DOHH2 (cell line): ENCODE data around the gene ATIC.

Source experiments
- H3F3A ChIP-seq: fragments of 200-600 bp; sonication (generic), shearing (Covaris generic); 2 replicates; pipeline ENCODE4 v1.6.0; 2016; ENCODE audit warnings: antibody characterized with exemption, mild to moderate bottlenecking; ENCODE audit not compliant: control insufficient read depth, insufficient read depth
- H3K27ac ChIP-seq: fragments of 200-600 bp; sonication (generic); 2 replicates; pipeline ENCODE4 v1.5.1; 2014; ENCODE audit warnings: low read depth, mild to moderate bottlenecking, low read length, moderate library complexity
- H3K27me3 ChIP-seq: fragments of 200-600 bp; sonication (generic); 2 replicates; pipeline ENCODE4 v1.6.1; 2014; ENCODE audit warnings: mild to moderate bottlenecking, low read length, mixed read lengths; ENCODE audit not compliant: control insufficient read depth
- H3K36me3 ChIP-seq: fragments of 200-600 bp; sonication (generic); 2 replicates; pipeline ENCODE4 v1.6.1; 2014; ENCODE audit warnings: mild to moderate bottlenecking, low read length, moderate library complexity, mixed read lengths; ENCODE audit not compliant: control insufficient read depth
- H3K4me1 ChIP-seq: fragments of 200-600 bp; sonication (generic); 2 replicates; pipeline ENCODE4 v1.6.1; 2014; ENCODE audit warnings: mild to moderate bottlenecking, low read length, mixed read lengths; ENCODE audit not compliant: control insufficient read depth
- H3K4me2 ChIP-seq: fragments of 200-600 bp; sonication (generic); 2 replicates; pipeline ENCODE4 v1.6.0; 2014; ENCODE audit warnings: mild to moderate bottlenecking, low read length, moderate library complexity
- H3K4me3 ChIP-seq: fragments of 200-600 bp; sonication (generic); 2 replicates; pipeline ENCODE4 v1.5.1; 2014; ENCODE audit warnings: mild to moderate bottlenecking, low read length, mixed read lengths
- H3K79me2 ChIP-seq: fragments of 200-600 bp; sonication (generic); 2 replicates; pipeline ENCODE4 v1.6.1; 2014; ENCODE audit warnings: mild to moderate bottlenecking, low read length, mixed read lengths; ENCODE audit not compliant: control insufficient read depth
- H3K9me2 ChIP-seq: fragments of 200-600 bp; sonication (generic); replicated peaks from 2 replicates; pipeline ENCODE4 v1.6.1; 2014; ENCODE audit warnings: mild to moderate bottlenecking, low read length, mixed read lengths; ENCODE audit not compliant: control insufficient read depth
- H3K9me3 ChIP-seq: fragments of 200-600 bp; sonication (generic); 2 replicates; pipeline ENCODE4 v1.6.1; 2014; ENCODE audit warnings: antibody characterized with exemption, low read length, mixed read lengths; ENCODE audit not compliant: control insufficient read depth, insufficient read depth
- H4K20me1 ChIP-seq: fragments of 200-600 bp; sonication (generic); 2 replicates; pipeline ENCODE4 v1.6.0; 2014; ENCODE audit warnings: low read depth, mild to moderate bottlenecking, antibody characterized with exemption, low read length, moderate library complexity; ENCODE audit not compliant: control insufficient read depth, insufficient read depth
- EZH2phosphoT487 ChIP-seq: fragments of 200-600 bp; sonication (generic); IDR thresholded peaks from 2 replicates; pipeline ENCODE4 v1.6.1; 2017; ENCODE audit warnings: borderline replicate concordance, mild to moderate bottlenecking, antibody characterized with exemption, low read length, moderate library complexity, mixed read lengths
- TF ChIP-seq, protein P1 (sequence below): fragments of 200-600 bp; sonication (generic); IDR thresholded peaks from one replicate; pipeline ENCODE4 v1.5.1; 2014; ENCODE audit warnings: antibody characterized with exemption, mild to moderate bottlenecking, low read depth, low read length; ENCODE audit not compliant: poor library complexity, severe bottlenecking

ATIC gene

DNA sequence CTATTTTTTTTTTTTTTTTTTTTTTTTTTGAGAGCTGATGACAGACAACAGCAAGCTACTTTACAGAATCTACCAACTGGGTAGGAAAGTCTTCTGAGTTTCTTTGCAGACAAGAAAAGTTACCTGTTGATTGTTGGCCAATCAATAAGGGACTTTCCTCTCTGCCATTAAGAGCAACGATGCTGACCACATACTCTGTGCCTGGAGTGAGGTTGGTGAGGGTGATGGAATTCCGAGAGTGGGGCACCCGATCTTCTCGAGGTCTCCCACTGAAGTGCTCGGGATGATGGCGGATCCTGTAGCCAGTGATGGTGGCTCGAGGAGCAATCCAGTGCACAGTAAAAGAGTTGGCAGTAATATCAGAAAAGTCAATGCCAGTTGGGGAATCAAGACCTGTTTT is 74.7 kb downstream of the ATIC start:
- Histone ChIP-seq H3K79me2 (no peaks in the 10 kb centered on the region), H3K9me3 (no peaks in the 10 kb centered on the region), H3F3A (no peaks in the 10 kb centered on the region), H3K4me3 (no peak overlapping the region), H3K27ac (no peak overlapping the region), H3K9me2 (no peaks in the 10 kb centered on the region; the same call in 1 of the 2 replicates), H3K27me3 (no peaks in the 10 kb centered on the region), H3K4me2 (no peak overlapping the region), H3K36me3 (no peaks in the 10 kb centered on the region), H4K20me1 (no peaks in the 10 kb centered on the region), H3K4me1 (peaks cover 8% of the 10 kb centered on the region)
- TF ChIP-seq, protein P1, sequence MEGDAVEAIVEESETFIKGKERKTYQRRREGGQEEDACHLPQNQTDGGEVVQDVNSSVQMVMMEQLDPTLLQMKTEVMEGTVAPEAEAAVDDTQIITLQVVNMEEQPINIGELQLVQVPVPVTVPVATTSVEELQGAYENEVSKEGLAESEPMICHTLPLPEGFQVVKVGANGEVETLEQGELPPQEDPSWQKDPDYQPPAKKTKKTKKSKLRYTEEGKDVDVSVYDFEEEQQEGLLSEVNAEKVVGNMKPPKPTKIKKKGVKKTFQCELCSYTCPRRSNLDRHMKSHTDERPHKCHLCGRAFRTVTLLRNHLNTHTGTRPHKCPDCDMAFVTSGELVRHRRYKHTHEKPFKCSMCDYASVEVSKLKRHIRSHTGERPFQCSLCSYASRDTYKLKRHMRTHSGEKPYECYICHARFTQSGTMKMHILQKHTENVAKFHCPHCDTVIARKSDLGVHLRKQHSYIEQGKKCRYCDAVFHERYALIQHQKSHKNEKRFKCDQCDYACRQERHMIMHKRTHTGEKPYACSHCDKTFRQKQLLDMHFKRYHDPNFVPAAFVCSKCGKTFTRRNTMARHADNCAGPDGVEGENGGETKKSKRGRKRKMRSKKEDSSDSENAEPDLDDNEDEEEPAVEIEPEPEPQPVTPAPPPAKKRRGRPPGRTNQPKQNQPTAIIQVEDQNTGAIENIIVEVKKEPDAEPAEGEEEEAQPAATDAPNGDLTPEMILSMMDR, result no peak
- no peak for TF ChIP-seq EZH2phosphoT487

DNA sequence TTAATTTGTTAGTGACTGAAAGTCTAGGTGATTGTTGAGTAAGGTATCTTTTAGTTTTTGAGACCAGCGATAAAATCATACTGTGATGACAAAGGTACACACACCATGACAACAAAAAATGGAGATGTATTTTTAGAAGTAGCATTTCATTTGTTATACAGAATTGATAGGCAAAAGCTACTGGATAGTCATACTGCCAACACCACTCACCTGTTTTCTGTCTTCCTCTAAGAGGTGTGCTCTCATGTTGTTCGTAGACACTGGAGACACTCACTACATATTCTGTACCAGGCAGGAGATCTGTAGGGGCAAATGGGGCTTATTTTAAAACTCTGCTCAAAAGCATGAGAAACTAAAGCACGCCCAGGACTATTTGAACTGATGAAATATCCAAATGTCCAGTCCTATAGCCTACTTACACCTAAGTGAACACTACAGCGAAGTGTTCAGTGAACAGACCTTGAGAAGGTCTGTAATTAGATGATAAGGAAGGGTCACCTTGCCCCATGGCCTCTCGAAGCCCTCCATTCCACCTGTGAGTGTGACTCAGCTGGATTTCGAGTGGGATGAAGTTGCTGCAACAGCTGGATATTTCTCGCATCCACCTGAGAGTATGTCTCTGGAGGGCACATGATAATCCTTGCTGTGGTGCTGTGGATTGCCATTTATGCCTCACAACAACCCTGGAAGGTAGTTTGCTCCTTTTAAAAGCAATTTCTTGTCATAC is 76.3 kb downstream of the ATIC start:
- Histone ChIP-seq H3F3A (no peaks in the 10 kb centered on the region), H3K4me1 (peaks cover 8% of the 10 kb centered on the region), H3K4me2 (no peak overlapping the region), H3K9me2 (no peaks in the 10 kb centered on the region; the same call in 1 of the 2 replicates), H3K36me3 (no peaks in the 10 kb centered on the region), H3K27ac (no peak overlapping the region), H3K79me2 (no peaks in the 10 kb centered on the region), H4K20me1 (no peaks in the 10 kb centered on the region), H3K9me3 (no peaks in the 10 kb centered on the region), H3K27me3 (no peaks in the 10 kb centered on the region), H3K4me3 (no peak overlapping the region)
- TF ChIP-seq EZH2phosphoT487, result no peak
- TF ChIP-seq, protein P1, result no peak

DNA sequence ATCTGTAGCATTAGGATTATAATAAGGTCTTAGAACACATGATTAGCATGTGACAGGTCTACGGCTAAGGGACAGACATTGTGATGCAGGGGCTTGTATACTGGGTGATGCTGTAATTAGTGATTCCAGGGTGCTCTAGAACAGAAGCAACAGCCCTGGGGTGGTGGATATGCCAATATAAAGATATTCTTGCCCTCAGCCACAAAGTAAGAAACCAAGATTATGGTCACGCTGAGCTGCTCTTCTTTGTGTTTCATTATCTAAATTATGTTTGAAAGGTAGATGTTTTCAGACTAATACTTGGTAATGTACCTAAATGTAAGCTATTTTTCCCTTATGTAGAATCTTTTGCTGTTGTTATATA is 78.7 kb downstream of the ATIC start:
- Histone ChIP-seq H3K4me2 (no peak overlapping the region), H3K27ac (no peak overlapping the region)

More for the DNA sequence above, 78.7 kb downstream of the ATIC start:
- Histone ChIP-seq H4K20me1 (no peaks in the 10 kb centered on the region), H3K36me3 (no peaks in the 10 kb centered on the region), H3K9me3 (no peaks in the 10 kb centered on the region), H3F3A (no peaks in the 10 kb centered on the region), H3K27me3 (no peaks in the 10 kb centered on the region), H3K79me2 (no peaks in the 10 kb centered on the region), H3K4me1 (peaks cover 8% of the 10 kb centered on the region), H3K9me2 (no peaks in the 10 kb centered on the region; the same call in 1 of the 2 replicates), H3K4me3 (no peak overlapping the region)
- TF ChIP-seq EZH2phosphoT487, result no peak
- TF ChIP-seq, protein P1, result no peak
